GM12801 (cell line): ENCODE measurements around the gene MRC2.

Experiments used
- CTCF ChIP-seq: IDR thresholded peaks from one replicate; pipeline ENCODE4 v1.5.1; 2011; ENCODE audit warnings: control low read depth; ENCODE audit not compliant: insufficient read length; ENCODE audit errors: extremely low read depth

MRC2 gene

GRCh38 chr17:62720126-62720850 lies 92.8 kb downstream of the MRC2 start:
- TF ChIP-seq CTCF = no peak

- TF ChIP-seq CTCF = no peak
Measured at GRCh38 chr17:62722625-62723024, 95.2 kb downstream of the MRC2 start.

- no peak for TF ChIP-seq CTCF
Measured at GRCh38 chr17:62723842-62724241, 96.4 kb downstream of the MRC2 start.

- no peak for TF ChIP-seq CTCF
Measured at GRCh38 chr17:62724398-62725146, 97.1 kb downstream of the MRC2 start.

GRCh38 chr17:62725791-62726249 lies 98.3 kb downstream of the MRC2 start:
- TF ChIP-seq CTCF = no peak

GRCh38 chr17:62727916-62728672 lies 100.6 kb downstream of the MRC2 start:
- no peak for TF ChIP-seq CTCF

GRCh38 chr17:62732125-62732524 lies 104.7 kb downstream of the MRC2 start:
- TF ChIP-seq CTCF = no peak
